ENCODE measurements around the gene NAPSA.

Gene NAPSA

GRCh38 chr19:50383852-50384684 lies 18.6 kb upstream of the NAPSA start, which contains the start of gene POLD1:
Gene POLD1 (plus strand): TSS chr19:50384347. CDS start chr19:50398852, 14,505 bp downstream.
- DNase-seq: peak; percentile 98

- no peak for DNase-seq
Observed at GRCh38 chr19:50383001-50383851, 17.8 kb upstream of the NAPSA start.

GRCh38 chr19:50381881-50382729 lies 16.7 kb upstream of the NAPSA start:
- no peak for DNase-seq

- no peak for DNase-seq
Observed at GRCh38 chr19:50380751-50381151, 15.3 kb upstream of the NAPSA start.

- no peak for DNase-seq
Observed at GRCh38 chr19:50380137-50380536, 14.7 kb upstream of the NAPSA start.

GRCh38 chr19:50379602-50380001 lies 14.2 kb upstream of the NAPSA start:
- DNase-seq: no peak

GRCh38 chr19:50378863-50379236 lies 13.4 kb upstream of the NAPSA start:
- DNase-seq: no peak

- DNase-seq: no peak
Observed at GRCh38 chr19:50378169-50378862, 12.9 kb upstream of the NAPSA start.

- DNase-seq: no peak
Observed at GRCh38 chr19:50377517-50377916, 12.1 kb upstream of the NAPSA start.

- peak; percentile 63 to 65 for DNase-seq
Observed at GRCh38 chr19:50377051-50377461, 11.6 kb upstream of the NAPSA start.

- DNase-seq: peak; percentile 91
Observed at GRCh38 chr19:50376166-50377050, 11.0 kb upstream of the NAPSA start, which contains the start of gene NR1H2. Gene NR1H2 (plus strand): TSS chr19:50376457. CDS start chr19:50377606, 1,149 bp downstream.

GRCh38 chr19:50371914-50372475 lies 6.6 kb upstream of the NAPSA start:
- DNase-seq: no peak

- DNase-seq: peak; percentile 67 to 75
Observed at GRCh38 chr19:50368649-50369570, 3.5 kb upstream of the NAPSA start.

GRCh38 chr19:50362656-50363424 lies 2.6 kb downstream of the NAPSA start:
- no peak for DNase-seq

- no peak for DNase-seq
Observed at GRCh38 chr19:50362030-50362412, 3.4 kb downstream of the NAPSA start.

- DNase-seq: no peak
Observed at GRCh38 chr19:50361290-50362029, 4.0 kb downstream of the NAPSA start.

- no peak for DNase-seq
Observed at GRCh38 chr19:50359328-50359818, 6.1 kb downstream of the NAPSA start.

Measured in activated CD4-positive, alpha-beta T cell treated with anti-CD3 and anti-CD28 coated beads, Interleukin-2, amount 50 U/mL, for 4 hours (primary cell).